NCI-H2171 (cell line): ENCODE data around the gene RASD1.
A peak's percentile ranks its signal among the peaks of the same experiment; 100 is the strongest.
"Not testable (repeated sequence)": the region's sequence is repeated elsewhere in the genome, so short reads cannot be mapped to it uniquely, and the experiment has no call there.

ENCODE experiments used
- DNase-seq: peaks from one replicate; lab custom pipeline; 2025; lab: John Stamatoyannopoulos, UW

The RASD1 gene

GRCh38 chr17:17497065-17497844, 1.1 kb upstream of the RASD1 start:
- no peak for DNase-seq

GRCh38 chr17:17495536-17496188, 533 bp downstream of the RASD1 start:
- peak; percentile 39 for DNase-seq

- peak; percentile 20 for DNase-seq
Measured at GRCh38 chr17:17494870-17495535, 1.2 kb downstream of the RASD1 start.

GRCh38 chr17:17494499-17494869, 1.7 kb downstream of the RASD1 start:
- no peak for DNase-seq

GRCh38 chr17:17493986-17494466, 2.2 kb downstream of the RASD1 start:
- DNase-seq = no peak

- no peak for DNase-seq
Measured at GRCh38 chr17:17493249-17493985, 2.8 kb downstream of the RASD1 start.

GRCh38 chr17:17492571-17492970, 3.6 kb downstream of the RASD1 start:
- no peak for DNase-seq

GRCh38 chr17:17492085-17492484, 4.1 kb downstream of the RASD1 start:
- no peak for DNase-seq

GRCh38 chr17:17491546-17491988, 4.6 kb downstream of the RASD1 start:
- DNase-seq = peak; percentile 19

- DNase-seq = no peak
Measured at GRCh38 chr17:17491031-17491471, 5.1 kb downstream of the RASD1 start.

- no peak for DNase-seq
Measured at GRCh38 chr17:17487998-17488397, 8.2 kb downstream of the RASD1 start.

- not testable (repeated sequence) for DNase-seq
Measured at GRCh38 chr17:17486416-17486815, 9.8 kb downstream of the RASD1 start.

GRCh38 chr17:17485420-17485819, 10.8 kb downstream of the RASD1 start:
- DNase-seq = no peak

- DNase-seq = no peak
Measured at GRCh38 chr17:17484451-17484899, 11.7 kb downstream of the RASD1 start.

GRCh38 chr17:17481860-17482259, 14.3 kb downstream of the RASD1 start:
- DNase-seq = no peak

GRCh38 chr17:17480593-17481148, 15.5 kb downstream of the RASD1 start:
- no peak for DNase-seq

- no peak for DNase-seq
Measured at GRCh38 chr17:17479209-17479608, 17.0 kb downstream of the RASD1 start.

- peak; percentile 95 for DNase-seq
Measured at GRCh38 chr17:17476865-17477467, 19.2 kb downstream of the RASD1 start, which contains the start of gene MED9. TSS of gene MED9 (plus strand) at chr17:17477000. CDS start at chr17:17477042, 42 bp downstream.

GRCh38 chr17:17474341-17474740, 21.9 kb downstream of the RASD1 start:
- no peak for DNase-seq

- no peak for DNase-seq
Measured at GRCh38 chr17:17472333-17472920, 23.8 kb downstream of the RASD1 start.

- DNase-seq = peak; percentile 32
Measured at GRCh38 chr17:17469996-17470395, 26.2 kb downstream of the RASD1 start.
